Measurements from ENCODE around the gene PSMD3.

GRCh38 chr17:39975801-39976200 is 4.8 kb upstream of the PSMD3 start:
- TF ChIP-seq POLR2A (IDR thresholded peaks at IDR 0.05) (no peak), CTCF (IDR thresholded peaks at IDR 0.05) (no peak)

All from Peyer's patch (tissue), 4 donors.